ENCODE measurements around the gene TXNRD2. TPM values are rescaled to one million over a fixed set of nuclear protein-coding genes. Genes with fewer than 3 reads are reported as not detected.

TXNRD2 gene
- total and polyA plus RNA-seq, 2 of the 4 experiments (the other 2 are of a cell fraction), result 15.6 to 25.7 TPM

- whole genome bisulfite sequencing, 2 experiments (ENCODE audit: extremely low coverage in 2 of 2, insufficient read length in 1 of 2), result 77% methylated on average over 6 of the region's 7 CpGs; no CpG with 5 or more reads in 1 of the 2 experiments
- Histone ChIP-seq H2BK15ac (ENCODE audit: low read depth, low read length) (no peak overlapping the region), H4K20me1 (ENCODE audit: insufficient read depth, low read length) (no peaks in the 10 kb centered on the region), H3K36me3 (ENCODE audit: control insufficient read depth, insufficient read depth, low read length) (peaks cover 47% of the 10 kb centered on the region), H2AK9ac (replicated peaks; ENCODE audit: low read depth, low read length, poor library complexity) (peak overlapping the region; percentile 28), H3K18ac (ENCODE audit: low read depth, low read length) (no peak overlapping the region), H3K79me1 (ENCODE audit: low read depth in 1 of 2, low read length in 2 of 2) (no peaks in the 10 kb centered on the region), H3K4me2 (ENCODE audit: low read depth, low read length) (no peak overlapping the region), H3K27me3 (ENCODE audit: control insufficient read depth, insufficient read depth, low read length) (no peaks in the 10 kb centered on the region), H2AFZ (replicated peaks; ENCODE audit: low read length, poor library complexity) (no peak overlapping the region), H2AK5ac (ENCODE audit: low read depth, low read length) (no peak overlapping the region), H2BK5ac (ENCODE audit: low read depth, low read length, poor library complexity, severe bottlenecking) (no peak overlapping the region), H4K5ac (ENCODE audit: low read depth, low read length) (no peak overlapping the region), H2BK20ac (ENCODE audit: low read depth, low read length) (no peak overlapping the region), H3K14ac (replicated peaks; ENCODE audit: low read depth, low read length) (no peak overlapping the region), H3K23ac (ENCODE audit: low read depth, low read length) (no peak overlapping the region), H3K9ac (ENCODE audit: low read depth, low read length) (no peak overlapping the region), H3K27ac (ENCODE audit: insufficient read depth, low read length) (no peak overlapping the region), H2BK120ac (ENCODE audit: low read depth, low read length) (no peak overlapping the region), H3K9me1 (ENCODE audit: insufficient read depth, low read length) (peaks cover 4% of the 10 kb centered on the region; the same call in 1 of the 2 replicates), H3K4me1 (ENCODE audit: control insufficient read depth, insufficient read depth, low read length) (no peaks in the 10 kb centered on the region), H3K9me3 (ENCODE audit: control insufficient read depth, insufficient read depth, low read length) (no peaks in the 10 kb centered on the region; the same call in 1 of the 2 replicates), H3K4ac (ENCODE audit: low read depth, low read length) (no peak overlapping the region), H4K8ac (ENCODE audit: low read depth in 2 of 2, low read length in 2 of 2) (no peak overlapping the region), H3K56ac (ENCODE audit: extremely low read depth, insufficient read depth, low read length) (no peak overlapping the region), H4K91ac (ENCODE audit: insufficient read depth, low read depth, low read length) (no peak overlapping the region), H3K4me3 (ENCODE audit: insufficient read depth, low read depth, low read length) (no peak overlapping the region)
- dilution Hi-C loops (cut with HindIII; ENCODE audit: low sequenced_read_pairs, unreplicated experiment), result no loop called here
- ATAC-seq (ENCODE audit: low read depth) (no peak), DNase-seq (no peak)
- in situ Hi-C loops (cut with MboI; ENCODE audit: low sequenced_read_pairs), result no loop called here
- no TSS peak for BruUV-seq (replicated peaks)
- intact Hi-C loops (cut with micrococcal nuclease), result no loop called here
- TF ChIP-seq CHD1 (IDR thresholded peaks at IDR 0.05; ENCODE audit: low read depth, low read length) (no peak), MXI1 (IDR thresholded peaks at IDR 0.05; ENCODE audit: borderline replicate concordance, low read depth, low read length) (no peak), ELK1 (IDR thresholded peaks at IDR 0.05; ENCODE audit: borderline replicate concordance, low read depth, low read length) (no peak), RCOR1 (IDR thresholded peaks at IDR 0.05; ENCODE audit: insufficient replicate concordance, low read length) (no peak), RAD21 (IDR thresholded peaks at IDR 0.05; ENCODE audit: low read length) (no peak), NFE2L2 (IDR thresholded peaks at IDR 0.05; ENCODE audit: low read depth, low read length) (no peak), BHLHE40 (IDR thresholded peaks at IDR 0.05; ENCODE audit: low read depth, low read length) (no peak)
- ChIA-PET CTCF (interaction anchor here (1.9 kb wide), 1 partner anchor 187 kb away, joined by 5 read pairs; no protein-coding TSS in a partner anchor), POLR2A (ENCODE audit: unreplicated experiment) (no interaction called here)
Observed at GRCh38 chr22:19916941-19917340, 24.7 kb downstream of the TXNRD2 start.

All from IMR-90 (cell line).